Middle frontal gyrus (tissue), 1 donor: ENCODE data around the gene PIEZO2.
"Not testable (repeated sequence)": the region's sequence is repeated elsewhere in the genome, so short reads cannot be mapped to it uniquely, and the experiment has no call there.

Source experiments
- DNase-seq: peaks from one replicate; pipeline ENCODE4 v3.0.0-alpha.2; 2015; ENCODE audit warnings: low spot score; ENCODE audit errors: extremely low spot score

Gene PIEZO2

GRCh38 chr18:10930076-10930475 lies 219.3 kb downstream of the PIEZO2 start:
- DNase-seq = no peak

- no peak for DNase-seq
These were observed 220.5 kb downstream of the PIEZO2 start for GRCh38 chr18:10928772-10929373.

- no peak for DNase-seq
These were observed 221.2 kb downstream of the PIEZO2 start for GRCh38 chr18:10928011-10928771.

GRCh38 chr18:10927286-10927992 lies 221.9 kb downstream of the PIEZO2 start:
- DNase-seq = no peak

- DNase-seq = no peak
These were observed 222.7 kb downstream of the PIEZO2 start for GRCh38 chr18:10926621-10927161.

- no peak for DNase-seq
These were observed 225.1 kb downstream of the PIEZO2 start for GRCh38 chr18:10924290-10924689.

GRCh38 chr18:10923551-10924070 lies 225.8 kb downstream of the PIEZO2 start:
- no peak for DNase-seq

- DNase-seq = no peak
These were observed 226.2 kb downstream of the PIEZO2 start for GRCh38 chr18:10923141-10923540.

- DNase-seq = not testable (repeated sequence)
These were observed 226.7 kb downstream of the PIEZO2 start for GRCh38 chr18:10922712-10923111.

- DNase-seq = not testable (repeated sequence)
These were observed 229.1 kb downstream of the PIEZO2 start for GRCh38 chr18:10920309-10920708.

GRCh38 chr18:10919851-10920250 lies 229.5 kb downstream of the PIEZO2 start:
- DNase-seq = no peak

GRCh38 chr18:10916865-10917264 lies 232.5 kb downstream of the PIEZO2 start:
- DNase-seq = no peak

- no peak for DNase-seq
These were observed 233.0 kb downstream of the PIEZO2 start for GRCh38 chr18:10916387-10916786.

- DNase-seq = not testable (repeated sequence)
These were observed 233.6 kb downstream of the PIEZO2 start for GRCh38 chr18:10915748-10916147.

GRCh38 chr18:10914610-10915009 lies 234.8 kb downstream of the PIEZO2 start:
- DNase-seq = not testable (repeated sequence)

GRCh38 chr18:10913919-10914318 lies 235.4 kb downstream of the PIEZO2 start:
- no peak for DNase-seq

- DNase-seq = no peak
These were observed 236.4 kb downstream of the PIEZO2 start for GRCh38 chr18:10912790-10913545.

GRCh38 chr18:10909724-10910123 lies 239.6 kb downstream of the PIEZO2 start:
- no peak for DNase-seq

- no peak for DNase-seq
These were observed 240.6 kb downstream of the PIEZO2 start for GRCh38 chr18:10908760-10909159.

- no peak for DNase-seq
These were observed 241.6 kb downstream of the PIEZO2 start for GRCh38 chr18:10907749-10908148.

GRCh38 chr18:10901329-10901728 lies 248.0 kb downstream of the PIEZO2 start:
- DNase-seq = no peak
